GM18873 (cell line): ENCODE results near the gene CDKAL1.
"Not testable (repeated sequence)": the region's sequence is repeated elsewhere in the genome, so short reads cannot be mapped to it uniquely, and the experiment has no call there.

Experiments used
- ATAC-seq: cut with Tn5 transposase; IDR thresholded peaks from one replicate; pipeline ENCODE4 v1.9.1; 2021; ENCODE audit warnings: mild to moderate bottlenecking, moderate library complexity, moderate number of reproducible peaks; ENCODE audit not compliant: unreplicated experiment, low FRiP score

The CDKAL1 gene

DNA sequence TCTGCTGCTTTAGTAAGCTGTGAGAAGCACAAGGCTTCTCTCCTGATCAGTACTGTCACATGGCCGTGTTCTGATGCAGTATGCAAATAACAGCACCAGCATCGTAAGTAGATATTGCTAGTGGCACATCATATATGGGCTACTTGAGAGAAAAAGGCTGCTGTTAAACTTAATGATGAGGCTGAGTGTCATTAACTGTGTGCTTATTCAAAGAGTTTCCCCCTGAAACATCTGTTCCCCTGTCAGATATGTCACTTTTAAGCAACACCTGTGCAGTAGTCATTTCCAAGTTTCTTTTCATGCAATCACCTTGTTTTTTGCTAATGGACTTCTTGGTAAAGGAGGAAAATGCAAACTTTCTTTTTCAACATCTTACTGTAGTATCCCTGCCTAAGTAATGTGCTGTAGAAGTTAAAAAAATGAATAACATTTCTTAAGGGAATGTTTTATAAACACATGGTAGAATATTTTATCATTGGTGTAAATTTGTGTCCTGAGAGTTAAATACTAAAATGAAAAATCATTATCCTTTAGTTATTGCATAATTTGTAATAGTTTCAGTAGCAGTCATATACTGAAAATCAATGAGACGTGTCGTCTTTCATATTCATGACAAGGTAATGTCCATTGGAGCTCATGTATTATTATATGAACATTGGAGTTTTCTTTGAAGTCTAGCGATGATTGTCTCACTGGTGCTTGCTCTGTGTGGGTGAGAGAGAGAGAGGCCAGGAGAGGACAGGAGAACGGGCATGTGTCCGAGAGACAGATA is 366.3 kb downstream of the CDKAL1 start:
- ATAC-seq = peak; percentile 96

GRCh38 chr6:20905377-20905776 is 371.1 kb downstream of the CDKAL1 start:
- ATAC-seq = no peak

- no peak for ATAC-seq
These were observed 372.7 kb downstream of the CDKAL1 start for GRCh38 chr6:20906945-20907344.

DNA sequence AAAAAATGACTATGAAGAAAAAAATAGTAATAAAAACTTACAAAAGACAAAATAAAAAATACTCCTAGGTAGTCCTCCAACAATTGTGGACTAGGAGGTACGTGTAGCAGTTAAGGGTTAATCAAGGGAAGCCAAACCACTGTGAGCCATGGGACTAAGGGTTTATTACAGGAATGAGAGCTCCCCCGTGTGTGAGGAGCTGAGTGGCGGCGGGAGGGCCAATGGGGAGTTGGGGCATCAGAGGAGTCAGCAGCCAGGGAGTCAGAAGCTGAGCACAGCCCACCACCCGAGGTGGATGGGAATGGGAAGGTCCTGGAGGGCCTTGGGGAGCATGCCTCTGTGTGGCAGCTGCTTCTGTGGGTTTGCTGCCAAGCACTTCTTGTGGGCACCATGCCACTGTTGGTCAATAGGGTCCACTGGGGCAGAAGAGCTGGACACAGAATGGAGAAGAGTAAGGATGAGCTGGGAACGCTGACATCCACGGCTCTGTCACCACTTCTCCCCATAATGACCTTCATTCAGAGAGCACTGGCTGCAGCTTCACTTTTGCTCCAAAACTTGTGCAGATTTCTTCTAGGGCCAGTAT is 373.3 kb downstream of the CDKAL1 start:
- ATAC-seq = no peak

DNA sequence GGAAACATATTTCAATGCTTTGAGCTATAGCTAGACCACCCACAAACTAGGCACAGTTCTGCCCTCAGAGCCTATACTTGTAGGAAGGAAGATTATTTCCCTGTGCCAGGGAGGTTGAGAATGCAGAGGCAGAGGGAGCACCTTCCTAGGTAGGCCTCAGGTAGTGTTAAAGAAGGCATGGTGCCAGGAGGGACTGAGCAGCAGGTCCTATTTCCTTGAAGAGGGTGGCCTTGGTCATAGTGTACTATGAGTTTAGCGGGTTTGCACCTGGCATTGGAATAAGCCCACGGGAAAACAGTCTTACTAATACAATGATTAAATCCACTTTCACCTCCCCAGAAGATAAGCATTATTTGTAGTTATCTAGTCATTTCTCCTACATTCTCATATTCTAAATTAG is 375.4 kb downstream of the CDKAL1 start:
- no peak for ATAC-seq

DNA sequence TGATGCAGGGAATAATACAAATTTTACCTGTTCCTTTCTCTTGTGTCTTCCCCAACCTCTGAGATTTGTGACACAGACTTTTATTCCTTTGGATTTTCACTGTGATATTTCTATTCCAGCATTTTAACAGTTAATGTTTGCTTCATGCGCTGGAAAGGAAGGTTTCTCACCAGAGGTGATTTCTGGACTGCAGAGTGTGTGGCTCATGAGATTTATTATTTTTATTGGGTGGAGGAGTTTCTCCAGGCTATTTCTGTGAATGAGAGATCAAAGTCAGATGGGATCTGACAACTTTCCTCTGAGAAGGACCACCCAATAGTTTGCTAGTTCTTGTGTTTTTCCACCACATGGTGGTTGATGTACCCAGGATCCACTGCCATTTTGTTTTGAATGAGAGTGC is 377.5 kb downstream of the CDKAL1 start:
- ATAC-seq = no peak

DNA sequence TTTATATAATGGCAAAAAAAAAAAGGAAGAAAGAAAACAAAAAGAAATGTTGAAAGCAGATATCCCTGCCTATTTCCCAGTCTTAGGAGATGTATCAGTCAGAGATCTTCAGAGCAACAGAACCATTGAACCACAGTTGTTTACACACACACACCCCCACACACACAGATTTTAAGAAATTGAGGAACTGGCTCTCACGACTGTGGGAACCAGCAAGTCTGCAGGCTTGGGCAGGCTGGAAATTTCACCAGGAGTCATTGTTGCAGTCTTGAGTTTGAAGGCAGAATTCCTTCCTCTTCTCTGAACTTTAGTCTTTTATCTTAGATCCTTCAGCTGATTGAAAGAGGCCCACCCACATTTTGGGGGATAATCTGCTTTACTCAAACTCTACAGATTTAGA is 380.9 kb downstream of the CDKAL1 start:
- no peak for ATAC-seq

GRCh38 chr6:20915626-20916025 is 381.4 kb downstream of the CDKAL1 start:
- no peak for ATAC-seq

GRCh38 chr6:20916086-20916485 is 381.8 kb downstream of the CDKAL1 start:
- ATAC-seq = no peak

DNA sequence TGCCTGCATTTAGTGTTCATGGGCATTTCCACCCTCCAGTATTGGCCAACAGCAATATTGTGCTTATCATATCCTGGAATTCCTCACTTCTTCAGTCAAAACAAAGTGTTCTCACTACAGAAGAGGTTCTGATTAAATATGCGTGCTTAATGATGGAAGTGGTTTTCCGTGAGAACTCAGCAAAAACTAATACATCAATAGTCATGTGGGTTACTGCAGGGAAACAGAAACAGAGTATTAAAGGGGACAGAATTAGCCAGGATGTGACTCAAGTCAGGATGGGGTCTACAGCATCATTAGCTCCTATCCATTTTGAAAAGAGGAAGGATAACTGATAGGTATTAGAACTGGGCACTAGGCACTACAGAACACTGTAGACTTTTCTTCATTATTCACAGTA is 384.6 kb downstream of the CDKAL1 start:
- ATAC-seq = no peak

DNA sequence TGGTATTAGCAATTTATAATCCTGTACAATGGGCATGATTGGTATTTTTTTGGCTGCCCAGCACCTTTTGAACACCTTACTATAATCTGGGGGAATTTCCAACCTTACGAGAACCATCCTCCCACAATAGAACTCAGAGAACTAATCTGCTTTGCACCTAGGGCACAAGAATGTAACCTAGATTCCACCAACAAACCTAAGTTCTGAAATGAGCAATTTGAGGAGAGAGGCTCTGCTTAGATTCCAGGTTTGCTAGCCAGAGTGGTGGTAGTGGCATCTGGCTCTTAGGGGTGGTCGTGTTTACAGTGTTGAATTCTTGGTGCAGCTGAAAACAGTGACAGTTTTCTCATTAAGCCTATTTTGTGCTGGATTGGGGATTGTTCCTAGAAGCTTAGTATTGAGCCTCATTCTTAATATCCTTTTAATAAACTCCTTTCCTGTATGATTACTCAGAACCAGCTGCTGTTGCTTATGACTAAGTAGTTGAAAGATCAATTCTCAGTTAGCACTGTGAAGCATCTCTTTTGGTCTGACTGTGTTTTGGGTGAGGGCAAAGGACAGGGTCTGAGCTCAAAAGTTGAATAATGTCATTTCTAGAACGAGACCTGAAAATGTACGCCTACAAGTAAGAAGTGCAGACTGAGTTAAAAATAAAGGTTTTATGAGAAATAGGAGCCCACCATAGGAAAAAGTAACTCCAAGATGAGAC is 385.6 kb downstream of the CDKAL1 start:
- peak; percentile 89 for ATAC-seq

DNA sequence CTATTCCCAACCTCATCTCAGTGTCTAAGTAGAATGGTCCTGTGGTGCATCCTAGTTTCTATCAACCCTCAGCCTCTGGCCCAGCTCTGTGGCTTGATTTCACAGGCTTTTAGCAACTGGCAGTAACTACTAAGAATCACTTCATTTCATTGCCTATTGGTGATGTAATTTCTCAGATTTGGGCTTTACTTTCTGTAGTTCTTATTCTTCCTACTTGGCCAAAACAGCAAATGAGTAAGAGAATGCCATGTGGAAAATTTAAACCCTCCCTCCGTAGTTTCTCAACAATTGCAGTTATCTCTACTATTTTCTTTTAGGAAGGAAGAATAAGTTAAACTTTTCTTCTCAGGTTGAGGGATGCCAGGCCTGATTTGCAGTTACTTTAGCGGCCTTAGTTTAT is 387.3 kb downstream of the CDKAL1 start:
- ATAC-seq = no peak

- no peak for ATAC-seq
These were observed 388.5 kb downstream of the CDKAL1 start for GRCh38 chr6:20922743-20923142.

GRCh38 chr6:20924094-20924493 is 389.8 kb downstream of the CDKAL1 start:
- not testable (repeated sequence) for ATAC-seq

DNA sequence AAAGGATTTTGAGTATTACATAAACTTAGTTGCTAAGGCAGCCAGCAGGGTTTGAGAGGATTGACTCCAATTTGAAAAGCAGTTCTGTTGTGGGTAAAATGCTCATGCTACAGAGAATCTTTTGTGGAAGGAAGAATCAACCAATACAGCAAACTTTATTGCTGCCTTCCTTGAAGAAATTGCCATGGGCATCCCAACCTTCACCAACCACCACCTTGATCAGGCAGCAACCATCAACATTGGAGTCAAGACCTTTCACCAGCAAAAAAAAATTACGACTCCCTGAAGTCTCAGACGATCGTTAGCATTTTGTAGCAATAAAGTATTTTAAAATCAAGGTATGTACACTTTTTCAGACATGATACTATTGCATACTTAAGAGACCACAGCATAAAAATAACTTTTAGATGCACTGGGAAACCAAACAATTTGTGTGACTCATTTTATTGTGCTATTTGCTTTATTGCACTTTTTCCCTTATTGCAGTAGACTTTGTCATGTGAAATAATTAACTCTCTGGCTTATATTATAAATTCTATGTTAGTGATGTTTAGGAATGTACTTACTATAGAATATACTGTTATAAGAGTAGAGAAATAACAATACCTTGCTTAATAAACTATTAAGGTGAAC is 390.8 kb downstream of the CDKAL1 start:
- no peak for ATAC-seq

GRCh38 chr6:20927130-20927860 is 393.0 kb downstream of the CDKAL1 start:
- no peak for ATAC-seq

- no peak for ATAC-seq
These were observed 395.0 kb downstream of the CDKAL1 start for GRCh38 chr6:20929283-20929682.

DNA sequence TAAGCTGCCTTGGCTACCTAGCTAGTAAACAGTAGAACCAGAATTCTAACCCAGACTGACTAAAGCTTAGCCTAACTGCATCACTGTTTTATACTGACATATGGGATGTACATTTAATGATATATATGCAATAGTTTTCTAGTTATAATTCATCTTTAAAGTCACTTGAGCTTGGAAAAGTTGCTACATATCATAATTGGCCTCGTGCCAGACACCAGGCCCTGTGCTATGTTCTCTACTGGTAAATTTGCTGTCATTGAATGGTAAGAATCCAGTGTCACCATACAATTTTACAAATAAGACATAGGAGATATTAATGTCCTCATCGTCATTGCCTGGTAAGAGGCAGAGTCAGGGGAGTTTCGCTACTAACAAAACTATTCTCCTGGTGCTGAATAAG is 396.8 kb downstream of the CDKAL1 start:
- no peak for ATAC-seq

DNA sequence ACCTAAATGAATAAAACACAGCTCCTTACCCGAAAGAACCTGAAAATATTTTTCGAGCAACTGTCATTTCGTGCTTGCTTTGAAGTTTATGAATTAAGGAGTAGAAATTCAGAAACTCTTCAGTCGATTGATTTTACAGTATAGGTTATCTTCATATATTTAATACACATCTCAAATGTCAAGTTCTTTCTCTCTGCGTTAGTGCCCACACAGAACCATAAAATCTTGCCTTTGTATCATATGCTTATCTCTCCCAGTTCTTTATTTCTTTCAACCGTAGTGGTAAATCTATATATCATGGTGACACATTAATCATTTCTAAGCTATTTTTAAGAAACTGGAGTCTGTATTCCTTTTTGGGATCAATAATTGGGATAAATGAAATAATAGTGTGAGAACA is 397.5 kb downstream of the CDKAL1 start:
- ATAC-seq = no peak

- ATAC-seq = no peak
These were observed 398.0 kb downstream of the CDKAL1 start for GRCh38 chr6:20932284-20932683.
